ENCODE measurements around the gene CNR1.

Gene CNR1

DNA sequence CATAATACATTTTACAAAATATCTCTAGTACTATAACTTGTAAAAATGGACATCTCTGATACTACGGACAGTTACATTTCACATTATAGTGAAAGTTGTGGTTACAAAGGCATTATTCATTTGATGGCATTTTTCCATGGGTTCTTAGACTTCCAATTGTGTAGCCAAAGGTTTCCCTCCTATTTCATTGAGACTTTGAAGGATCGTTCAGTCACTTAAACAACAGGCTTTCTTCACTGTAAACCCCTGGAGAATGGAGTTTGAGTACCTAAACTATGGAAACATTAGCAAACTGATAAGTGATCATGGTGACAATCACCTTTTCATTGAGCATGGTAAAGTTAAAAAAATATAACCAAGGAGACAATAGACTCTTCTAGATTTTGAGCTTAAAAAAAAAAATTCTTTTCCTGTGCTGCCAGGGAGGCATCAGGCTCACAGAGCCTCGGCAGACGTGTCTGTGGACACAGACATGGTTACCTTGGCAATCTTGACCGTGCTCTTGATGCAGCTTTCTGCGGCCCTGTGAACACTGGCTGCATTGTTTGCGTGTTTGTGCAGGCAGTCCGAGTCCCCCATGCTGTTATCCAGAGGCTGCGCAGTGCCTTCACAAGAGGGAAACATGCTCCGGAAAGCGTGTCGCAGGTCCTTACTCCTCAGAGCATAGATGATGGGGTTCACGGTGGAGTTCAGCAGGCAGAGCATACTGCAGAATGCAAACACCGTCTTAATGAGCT lies 22.6 kb downstream of the CNR1 start:
- DNase-seq: peak in 2 of 14 donors; percentile 8 to 14

GRCh38 chr6:88142297-88142668 lies 23.9 kb downstream of the CNR1 start:
- no peak for DNase-seq

- DNase-seq: no peak
Observed at GRCh38 chr6:88141561-88142296, 24.4 kb downstream of the CNR1 start.

- DNase-seq: no peak
Observed at GRCh38 chr6:88137915-88138314, 28.2 kb downstream of the CNR1 start.

DNA sequence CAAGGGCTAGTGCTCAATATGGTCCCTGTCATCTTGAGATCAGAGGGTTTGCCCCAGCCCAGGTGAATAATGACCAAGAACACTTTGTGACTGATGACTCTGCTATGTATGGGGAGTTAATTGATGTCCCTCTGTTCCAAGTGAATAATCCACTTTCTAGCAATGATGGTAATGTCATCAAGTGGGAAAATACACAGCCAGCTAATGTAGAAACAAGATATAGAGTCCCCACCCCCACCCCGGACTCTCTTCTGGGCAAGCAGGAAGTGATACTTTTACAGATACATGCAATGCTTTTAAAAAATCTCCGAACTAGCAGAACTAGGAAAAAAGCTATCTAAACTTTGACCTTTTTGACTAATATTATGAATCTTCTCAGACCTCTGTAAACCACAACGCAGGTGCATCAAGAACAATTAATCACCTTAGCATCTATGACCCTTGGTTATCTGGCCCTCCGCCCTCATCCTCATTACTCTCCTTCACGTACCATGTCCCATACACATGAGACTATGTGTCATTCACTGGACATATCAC lies 30.5 kb downstream of the CNR1 start:
- DNase-seq: no peak

DNA sequence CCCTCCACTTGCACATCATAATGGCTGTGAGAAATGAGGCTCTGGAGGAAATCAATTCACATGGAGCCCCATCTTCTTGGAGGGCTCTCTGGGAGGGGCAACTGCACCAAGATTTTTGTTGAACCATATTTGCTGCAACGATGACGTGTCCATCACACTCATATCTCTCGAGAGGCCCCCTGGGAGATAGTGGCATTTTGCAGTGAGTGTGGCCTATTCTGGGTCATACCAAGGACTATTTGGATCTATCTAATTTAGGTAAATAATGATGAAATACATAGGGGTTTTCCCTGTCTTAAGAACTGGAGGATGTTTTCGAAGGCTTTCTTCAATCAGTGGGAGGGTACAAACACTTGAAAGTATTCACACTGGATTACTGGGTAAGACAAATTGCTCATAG lies 31.6 kb downstream of the CNR1 start:
- DNase-seq: no peak

GRCh38 chr6:88133718-88134117 lies 32.4 kb downstream of the CNR1 start:
- DNase-seq: no peak

DNA sequence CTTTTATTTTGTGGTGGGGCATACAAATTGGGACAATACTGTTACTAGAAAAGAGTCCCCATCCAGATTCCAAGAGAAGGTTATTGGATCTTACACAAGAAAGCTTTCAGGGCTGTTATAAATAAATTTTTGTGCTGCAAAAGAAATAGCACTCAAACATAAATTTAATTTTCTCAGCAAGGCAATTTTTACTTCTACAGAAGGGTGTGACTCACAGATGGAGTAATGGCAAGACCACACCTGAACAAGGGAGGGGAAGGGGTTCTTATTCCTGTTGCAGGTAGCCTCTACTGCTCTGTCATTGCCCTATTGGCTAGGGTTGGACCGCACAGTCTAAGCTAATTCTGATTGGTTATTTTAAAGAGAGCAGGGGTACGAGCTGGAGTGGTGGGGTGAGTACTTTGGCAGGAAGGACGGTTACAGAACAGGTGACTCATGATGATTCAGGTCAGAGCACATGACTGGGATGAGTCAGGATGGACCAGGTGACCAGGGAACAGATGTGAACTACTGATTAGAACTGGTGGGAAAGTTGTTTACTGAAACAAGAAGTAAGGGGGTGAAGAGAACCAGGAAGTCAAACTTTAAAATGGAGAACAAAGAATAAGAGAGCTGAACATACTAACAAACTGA lies 41.1 kb downstream of the CNR1 start:
- DNase-seq: no peak

- no peak for DNase-seq
Observed at GRCh38 chr6:88120635-88121034, 45.5 kb downstream of the CNR1 start.

DNA sequence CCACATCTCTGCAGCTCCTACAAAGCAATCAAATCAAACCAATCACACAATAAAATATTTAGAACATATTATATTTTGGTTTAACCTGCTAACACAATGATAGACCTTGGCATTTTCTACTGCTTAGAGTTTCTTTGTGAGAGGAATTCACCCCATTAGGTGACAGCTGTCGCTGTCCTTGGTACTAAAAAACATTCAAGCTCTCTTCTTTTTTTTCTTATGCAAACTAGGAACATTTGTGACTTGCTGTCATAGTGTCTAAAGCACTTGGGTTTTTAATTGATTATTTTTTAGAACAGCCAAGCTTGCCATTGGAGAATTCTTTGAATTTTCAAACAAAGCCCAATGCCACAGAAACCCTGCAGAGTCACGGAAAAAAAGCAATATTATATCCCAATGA lies 46.4 kb downstream of the CNR1 start:
- DNase-seq: no peak

- DNase-seq: no peak
Observed at GRCh38 chr6:88116276-88116675, 49.9 kb downstream of the CNR1 start.

- DNase-seq: no peak
Observed at GRCh38 chr6:88115307-88115706, 50.8 kb downstream of the CNR1 start.

DNA sequence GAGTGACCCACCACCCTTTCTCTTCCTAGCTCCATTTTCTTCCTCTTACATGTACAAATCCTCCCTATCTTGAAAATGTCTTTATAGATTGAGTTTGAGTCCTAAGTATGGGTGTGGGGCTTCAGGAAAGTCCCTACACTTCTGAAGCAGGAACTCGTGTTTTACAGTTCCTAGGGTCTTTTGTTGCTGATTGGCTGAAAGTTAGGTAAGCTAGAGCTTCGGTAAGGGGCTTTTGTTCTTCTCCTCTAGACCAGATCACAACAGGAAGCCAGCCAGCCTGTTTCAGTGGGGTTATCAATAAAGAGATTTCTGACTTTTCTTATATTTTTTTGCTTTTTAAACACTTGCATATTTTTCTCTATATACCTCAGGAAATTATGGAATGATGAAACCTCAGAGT lies 51.3 kb downstream of the CNR1 start:
- no peak for DNase-seq

GRCh38 chr6:88111991-88112390 lies 54.2 kb downstream of the CNR1 start:
- no peak for DNase-seq

DNA sequence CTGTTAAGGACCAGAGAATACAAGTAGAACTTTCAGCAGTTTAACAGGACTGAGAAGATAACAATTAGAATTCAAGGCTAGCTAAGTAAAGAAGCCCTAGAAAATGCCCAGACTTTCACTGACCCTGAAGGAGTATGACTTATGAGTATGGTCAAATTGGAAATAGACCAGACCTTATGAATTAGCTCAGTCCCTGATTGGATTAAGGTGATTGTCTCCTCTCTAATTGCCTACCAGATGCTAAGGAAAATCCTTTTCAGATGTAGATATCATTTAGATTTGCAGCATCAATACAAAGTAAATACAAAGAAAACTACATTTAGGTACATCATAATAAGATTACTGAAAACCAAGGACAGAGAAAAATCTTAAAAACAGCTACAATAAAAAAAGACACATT lies 58.9 kb downstream of the CNR1 start:
- no peak for DNase-seq

DNA sequence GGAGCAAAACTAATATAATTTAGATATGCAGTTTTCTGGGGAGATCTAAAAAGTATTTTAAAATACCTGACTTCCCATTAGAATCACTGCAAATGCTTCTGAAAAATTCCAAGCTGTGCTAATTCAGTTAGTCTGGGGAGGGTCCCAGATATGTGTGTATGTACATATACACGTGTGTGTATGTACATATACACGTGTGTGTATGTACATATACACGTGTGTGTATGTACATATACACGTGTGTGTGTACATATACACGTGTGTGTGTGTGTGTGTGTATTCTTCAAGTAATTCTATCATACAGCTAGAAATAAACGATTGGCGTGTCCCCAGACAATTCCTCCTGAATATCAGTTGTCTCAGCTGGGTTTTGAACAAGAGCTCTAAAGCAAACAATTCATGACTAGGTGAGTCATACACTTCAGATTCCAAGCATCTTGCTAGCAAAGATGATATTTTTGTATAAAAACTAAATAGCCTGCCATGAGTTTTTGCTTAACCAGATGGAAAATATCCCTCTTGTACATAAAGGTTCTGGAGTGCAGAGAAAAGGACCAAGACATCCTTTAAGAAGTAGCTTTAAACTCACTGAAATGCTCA lies 60.3 kb downstream of the CNR1 start:
- no peak for DNase-seq
